Heart left ventricle (tissue), 16 donors: ENCODE results near the gene MTUS2. TPM values are rescaled to one million over a fixed set of nuclear protein-coding genes. Genes with fewer than 3 reads are reported as not detected.
A peak's percentile ranks its signal among the peaks of the same experiment; 100 is the strongest.

Source experiments
- ATAC-seq, 4 donors: fragments of 200-7000 bp; cut with Tn5 transposase; one replicate each; pipeline ENCODE4 v1.9.1; 2020 to 2022; ENCODE audit warnings: moderate library complexity in 4 of 4, mild to moderate bottlenecking in 3 of 4, moderate number of reproducible peaks in 1 of 4
- DNase-seq, 5 donors: peaks; one replicate each; pipeline ENCODE4 v3.0.0-alpha.2; 2020
- H3K27ac ChIP-seq, 12 donors: fragments of 200-600 bp; sonication (generic) in 4 of 12; one replicate each; pipeline versions ENCODE4 v1.5.0 to v1.8.0; 2016 to 2022; ENCODE audit warnings: mild to moderate bottlenecking in 2 of 12
- H3K27me3 ChIP-seq, 9 donors: fragments of 200-600 bp; sonication (generic) in 2 of 9; one replicate each; pipeline versions ENCODE4 v1.5.1 to v1.8.0; 2016 to 2022; ENCODE audit warnings: mild to moderate bottlenecking in 3 of 9
- H3K36me3 ChIP-seq, 9 donors: fragments of 200-600 bp; sonication (generic) in 2 of 9; one replicate each; pipeline versions ENCODE4 v1.5.0 to v1.8.0; 2018 to 2022; ENCODE audit warnings: mild to moderate bottlenecking in 2 of 9
- H3K4me1 ChIP-seq, 12 donors: fragments of 200-600 bp; sonication (generic) in 4 of 12; one replicate each; pipeline versions ENCODE4 v1.5.0 to v1.8.0; 2016 to 2022; ENCODE audit warnings: mild to moderate bottlenecking in 3 of 12
- H3K4me3 ChIP-seq, 12 donors: fragments of 200-600 bp; sonication (generic) in 4 of 12; one replicate each; pipeline versions ENCODE4 v1.5.0 to v1.8.0; 2017 to 2022; ENCODE audit warnings: mild to moderate bottlenecking in 9 of 12, moderate library complexity in 4 of 12
- H3K9me3 ChIP-seq, 12 donors: fragments of 200-600 bp; sonication (generic) in 4 of 12; one replicate each; pipeline versions ENCODE4 v1.5.0 to v1.8.0; 2016 to 2022; ENCODE audit warnings: mild to moderate bottlenecking in 1 of 12
- CTCF ChIP-seq, 12 donors: fragments of 200-600 bp; sonication (generic) in 4 of 12; IDR thresholded peaks; one replicate each; pipeline versions ENCODE4 v1.5.0 to v1.8.0; 2018 to 2022; ENCODE audit warnings: antibody characterized with exemption in 12 of 12, mild to moderate bottlenecking in 5 of 12
- POLR2A ChIP-seq, 2 donors: fragments of 450-650 bp; IDR thresholded peaks; one replicate each; pipeline ENCODE4 v1.6.1; 2017; ENCODE audit warnings: antibody characterized with exemption in 2 of 2, mild to moderate bottlenecking in 2 of 2, moderate library complexity in 2 of 2
- WGBS, 4 donors: extraction: QIAGEN DNeasy Blood & Tissue Kit in 2 of 4; methylation state at CpG; one replicate each; pipeline versions ENCODE4 v1.1.5 to v1.1.7; 2013 to 2018; 5-methylcytosine and 5-hydroxymethylcytosine counted together
- intact Hi-C, 10 donors: fragments of 100-400 bp; cut with DNase I; formaldehyde crosslinking; loops; one replicate each; pipeline versions ENCODE4 v1.11.1 to v1.14.2; 2022
- polyA plus RNA-seq, 2 donors: library from polyadenylated mRNA; stranded (reverse); fragments of 200-250 nt; gene quantifications; one replicate each; pipeline ENCODE4 v1.2.3, GENCODE V29; 2013
- total RNA-seq, 9 donors: library from RNA; depleted of rRNA in 2 of 9; stranded (reverse); fragments of >200 nt in 2 of 9; fragmentation: NEBNext Ultra II Directional in 3 of 9; extraction: Animal tissue kit (Norgen Biotek cat#: 25700) in 3 of 9; gene quantifications; one replicate each; pipeline versions ENCODE4 v1.1.0 to v1.2.4, GENCODE V29; 2016 to 2023
- donor health status: ischemic (EF 13 %, LVEDD 7.1; RV severe dilation, severe dysfunction).
- donor health status: healthy with polysubstance abuse.
- donor health status: DM: no; HTN: yes; CAD: no.
- donor health status: DM: no; HTN: no; CAD: no.
- donor health status: ischemic (EF 25% LVEDD 6.9; RV normal size, moderate dysfunction).
- donor health status: ischemic (EF 25% LVEDD 5.7; RV mildly dilated, moderate dysfunction).
- donor health status: healthy.
- donor health status: DM: yes; HTN: yes; CAD: no.
- donor health status: ischemic (EF 35%, LVEDD 5.7; RV mildly dilated, moderate dysfunction).
- donor health status: nonischemic (EF 11% LVEDD 7.7; RV severe dilation, severe dysfunction).
- donor health status: DM: yes; HTN: yes; CAD: no.
- donor health status: PGD.
- donor health status: ischemic (EF 29% LVEDD 5.4; RV normal size, mild dysfunction).
- donor health status: nonischemic (EF 23%, LVEDD 6.1; RV moderate dilation, normal function).

Gene MTUS2
- total and polyA plus RNA-seq, 11 donors = 28.7 to 174 (median 67.9) TPM

- Histone ChIP-seq H3K4me3 (no peak overlapping the region), H3K36me3 (peaks cover 0 to 32% (median 6%) of the 10 kb centered on the region in 9 donors), H3K27me3 (peaks cover 0 to 12% (median 0%) of the 10 kb centered on the region in 9 donors), H3K9me3 (no peaks in the 10 kb centered on the region), H3K27ac (no peak overlapping the region), H3K4me1 (peaks cover 0 to 24% (median 15%) of the 10 kb centered on the region in 12 donors)
- intact Hi-C loops = loop anchor here in 5 of 10 donors (5.0 to 10.0 kb wide), 4 partner anchors 339 to 607 kb away; no protein-coding TSS in a partner anchor
- no peak for DNase-seq
- TF ChIP-seq CTCF (IDR thresholded peaks at IDR 0.05) (no peak), POLR2A (IDR thresholded peaks at IDR 0.05) (no peak)
- no peak for ATAC-seq
- WGBS, 4 donors = 80 to 87% (median 84%) methylated on average over 17 of the region's 17 CpGs
These were observed 685.4 kb downstream of the MTUS2 start for GRCh38 chr13:29505511-29505910.

- 78 to 92% (median 82%) methylated on average over 8 to 10 of the region's 10 CpGs for WGBS, 4 donors
These were observed 685.8 kb downstream of the MTUS2 start for GRCh38 chr13:29505950-29506349.

GRCh38 chr13:29507356-29507755, 687.2 kb downstream of the MTUS2 start:
- DNase-seq (no peak), ATAC-seq (peak; percentile 3 to 38 (median 28))
- 51 to 55% (median 54%) methylated on average over 14 of the region's 14 CpGs for WGBS, 4 donors
- Histone ChIP-seq H3K4me1 (peaks cover 0 to 24% (median 15%) of the 10 kb centered on the region in 12 donors), H3K36me3 (peaks cover 0 to 16% (median 6%) of the 10 kb centered on the region in 9 donors), H3K4me3 (no peak overlapping the region), H3K27ac (no peak overlapping the region), H3K9me3 (no peaks in the 10 kb centered on the region), H3K27me3 (peaks cover 0 to 12% (median 0%) of the 10 kb centered on the region in 9 donors)
- TF ChIP-seq POLR2A (IDR thresholded peaks at IDR 0.05) = no peak
- TF ChIP-seq CTCF (IDR thresholded peaks at IDR 0.05) = no peak
- intact Hi-C loops = loop anchor here in 6 of 10 donors (2.0 to 10.0 kb wide), 7 partner anchors 201 to 607 kb away; no protein-coding TSS in a partner anchor

More at GRCh38 chr13:29505950-29506349, 685.8 kb downstream of the MTUS2 start:
- no peak for ATAC-seq
- Histone ChIP-seq H3K9me3 (no peaks in the 10 kb centered on the region), H3K36me3 (peaks cover 0 to 30% (median 6%) of the 10 kb centered on the region in 9 donors), H3K27me3 (peaks cover 0 to 12% (median 0%) of the 10 kb centered on the region in 9 donors), H3K27ac (no peak overlapping the region), H3K4me3 (no peak overlapping the region), H3K4me1 (peaks cover 0 to 24% (median 15%) of the 10 kb centered on the region in 12 donors)
- no peak for DNase-seq
- intact Hi-C loops = loop anchor here in 6 of 10 donors (2.0 to 10.0 kb wide), 7 partner anchors 203 to 609 kb away; no protein-coding TSS in a partner anchor
- TF ChIP-seq CTCF (IDR thresholded peaks at IDR 0.05) (no peak), POLR2A (IDR thresholded peaks at IDR 0.05) (no peak)

- peak; percentile 94 to 99 (median 98) for TF ChIP-seq CTCF (IDR thresholded peaks at IDR 0.05)
- no peak for TF ChIP-seq POLR2A (IDR thresholded peaks at IDR 0.05)
- Histone ChIP-seq H3K9me3 (no peaks in the 10 kb centered on the region), H3K4me1 (peaks cover 0 to 24% (median 15%) of the 10 kb centered on the region in 12 donors), H3K27me3 (peaks cover 0 to 12% (median 0%) of the 10 kb centered on the region in 9 donors), H3K36me3 (peaks cover 0 to 11% (median 3%) of the 10 kb centered on the region in 9 donors), H3K27ac (peak overlapping the region in 6 of 12 donors; percentile 10 to 68 (median 27)), H3K4me3 (peak overlapping the region in 2 of 12 donors; percentile 8 to 19)
- DNase-seq = peak; percentile 81 to 90 (median 84)
- ATAC-seq = peak; percentile 79 to 87 (median 86)
- intact Hi-C loops = loop anchor here (1.0 to 10.0 kb wide), 12 partner anchors 196 to 607 kb away; no protein-coding TSS in a partner anchor
- 22 to 25% (median 23%) methylated on average over 14 to 16 of the region's 16 CpGs for whole genome bisulfite sequencing, 4 donors
These were observed 688.2 kb downstream of the MTUS2 start for GRCh38 chr13:29508130-29508875.
